HG02884 (cell line): ENCODE measurements around the gene GNMT.

Experiments used
- ATAC-seq: cut with Tn5 transposase; IDR thresholded peaks from one replicate; pipeline ENCODE4 v1.9.1; 2021; ENCODE audit warnings: mild to moderate bottlenecking, moderate library complexity; ENCODE audit not compliant: unreplicated experiment

The GNMT gene

DNA sequence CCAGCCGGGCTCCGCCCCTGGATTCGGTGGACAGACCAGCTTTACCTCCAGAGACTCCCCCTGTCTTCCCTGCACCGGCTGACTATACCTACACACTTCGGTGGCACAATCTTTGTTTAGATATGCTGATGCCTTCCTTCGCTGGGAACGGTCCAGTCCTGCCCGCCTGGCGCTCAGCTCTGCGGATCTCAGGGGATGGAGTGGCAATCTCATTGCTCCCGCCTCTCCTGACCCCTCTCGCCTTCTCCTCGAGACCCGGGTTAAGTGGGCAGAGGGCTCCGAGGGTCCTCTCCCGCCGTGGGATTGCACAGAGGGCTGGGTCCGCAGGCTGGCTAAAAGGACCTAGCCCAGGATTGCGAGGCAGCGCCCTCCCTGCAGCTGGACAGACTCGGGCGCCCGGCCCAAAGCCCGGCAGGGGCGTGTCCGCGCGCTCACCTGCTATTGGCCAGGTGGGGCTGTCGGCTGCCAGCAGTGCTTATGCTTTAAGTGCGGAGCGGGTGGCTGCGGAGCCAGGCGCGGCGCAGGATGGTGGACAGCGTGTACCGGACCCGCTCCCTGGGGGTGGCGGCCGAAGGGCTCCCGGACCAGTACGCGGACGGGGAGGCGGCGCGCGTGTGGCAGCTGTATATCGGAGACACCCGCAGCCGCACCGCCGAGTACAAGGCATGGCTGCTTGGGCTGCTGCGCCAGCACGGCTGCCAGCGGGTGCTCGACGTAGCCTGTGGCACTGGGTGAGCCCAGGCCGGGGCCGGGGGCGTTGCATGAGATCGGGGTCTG is at the start of gene GNMT:
TSS of gene GNMT (plus strand) at position 512 of the 777 bp plus-strand sequence. CDS start at position 526, 14 bp downstream.
- no peak for ATAC-seq

GRCh38 chr6:42911171-42912021 is 49.2 kb upstream of the GNMT start:
- ATAC-seq = no peak

- no peak for ATAC-seq
These were observed 46.0 kb upstream of the GNMT start for GRCh38 chr6:42914546-42914945.

GRCh38 chr6:42915732-42916131 is 44.8 kb upstream of the GNMT start, which contains the start of gene PTCRA:
Gene PTCRA, plus strand, starts transcription at chr6:42916053. Its CDS starts 17 bp downstream, at chr6:42916070.
- ATAC-seq = no peak

DNA sequence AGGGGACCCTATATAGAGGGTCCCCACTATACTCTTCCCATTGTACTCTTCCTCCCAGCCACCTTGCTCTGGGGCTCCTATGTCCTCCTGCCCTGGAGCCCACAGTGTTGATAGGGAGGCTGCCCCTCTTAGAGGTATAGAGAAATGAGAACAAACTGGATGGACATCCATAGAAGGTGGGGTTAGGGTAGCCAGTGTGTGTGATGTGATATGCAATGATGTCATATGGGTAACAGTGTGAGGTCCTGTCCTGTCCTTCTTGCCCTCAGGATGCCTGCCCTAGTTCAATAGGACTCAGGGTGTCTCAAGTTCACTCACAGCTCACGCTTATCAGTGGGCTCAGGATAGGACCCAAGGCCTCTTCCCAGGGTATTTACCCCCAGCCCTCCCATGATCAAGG is 44.3 kb upstream of the GNMT start:
- ATAC-seq = no peak

DNA sequence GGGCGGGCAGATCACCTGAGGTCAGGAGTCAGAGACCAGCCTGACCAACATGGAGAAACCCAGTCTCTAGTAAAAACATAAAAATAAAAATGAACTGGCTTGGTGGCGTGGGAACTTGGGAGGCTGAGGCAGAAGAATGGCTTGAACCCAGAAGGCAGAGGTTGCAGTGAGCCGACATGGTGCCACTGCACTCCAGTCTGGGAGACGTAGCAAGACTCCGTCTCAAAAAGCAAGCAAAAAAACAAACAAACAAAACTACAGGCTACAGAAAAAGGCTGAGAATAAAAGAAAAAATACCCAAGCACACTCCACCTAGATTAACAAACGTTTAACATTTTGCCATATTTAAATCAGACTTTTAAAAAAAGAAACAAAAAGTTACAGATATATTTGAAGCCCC is 38.8 kb upstream of the GNMT start:
- no peak for ATAC-seq

DNA sequence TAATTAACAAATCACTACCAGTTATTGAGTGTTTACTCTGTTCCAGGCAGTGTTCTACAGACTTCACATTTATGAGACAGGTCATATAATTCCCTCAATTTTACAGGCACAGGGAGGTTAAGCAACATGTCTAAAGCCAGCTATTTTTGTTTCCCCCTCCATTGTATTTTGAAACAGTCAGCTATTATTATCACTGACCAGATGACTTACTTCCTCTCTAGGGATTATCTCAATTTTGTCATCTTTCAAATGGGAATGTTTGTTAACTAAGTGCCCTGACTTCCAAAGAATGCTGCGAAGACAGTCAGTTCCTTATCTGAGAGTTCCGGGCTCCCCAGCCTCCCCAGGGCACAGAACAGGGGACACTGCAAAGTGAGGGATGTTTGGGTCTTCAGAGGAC is 36.9 kb upstream of the GNMT start:
- ATAC-seq = no peak

- ATAC-seq = no peak
These were observed 35.2 kb upstream of the GNMT start for GRCh38 chr6:42925248-42925857.

DNA sequence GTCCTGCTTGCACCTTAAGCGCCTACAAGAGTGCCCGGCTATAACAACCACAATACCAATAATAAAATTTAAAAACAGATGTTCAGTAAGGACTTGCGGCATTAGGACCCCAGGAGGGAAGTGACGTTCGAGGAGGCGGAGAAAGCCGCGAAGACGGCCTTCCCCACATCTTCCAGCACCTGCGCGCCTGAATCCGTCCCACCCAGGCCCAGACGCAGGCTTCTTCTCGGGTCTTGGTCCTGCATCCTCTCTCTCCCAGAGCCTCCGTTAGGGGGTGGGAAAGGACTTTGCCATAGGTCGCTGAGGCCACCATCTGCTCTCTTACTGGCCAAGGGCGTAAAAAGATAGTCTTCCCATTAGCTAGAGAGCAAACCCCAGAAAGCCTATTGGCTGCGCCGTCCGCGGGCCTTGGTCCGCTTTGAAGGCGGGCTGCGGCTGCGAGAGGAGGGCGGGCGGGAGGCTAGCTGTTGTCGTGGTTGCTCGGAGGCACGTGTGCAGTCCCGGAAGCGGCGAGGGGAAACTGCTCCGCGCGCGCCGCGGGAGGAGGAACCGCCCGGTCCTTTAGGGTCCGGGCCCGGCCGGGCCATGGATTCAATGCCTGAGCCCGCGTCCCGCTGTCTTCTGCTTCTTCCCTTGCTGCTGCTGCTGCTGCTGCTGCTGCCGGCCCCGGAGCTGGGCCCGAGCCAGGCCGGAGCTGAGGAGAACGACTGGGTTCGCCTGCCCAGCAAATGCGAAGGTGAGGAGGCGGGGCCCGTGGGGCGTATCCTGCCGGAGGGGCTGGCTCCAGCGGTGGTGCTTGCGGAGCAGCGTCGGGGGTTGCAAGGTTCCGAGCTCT is 31.4 kb upstream of the GNMT start, which contains the start of gene CNPY3:
TSS of gene CNPY3 (plus strand) at position 495 of the 835 bp plus-strand sequence. CDS start at position 586, 91 bp downstream.
- ATAC-seq = peak; percentile 63

GRCh38 chr6:42929821-42930360 is 30.7 kb upstream of the GNMT start:
- peak; percentile 43 for ATAC-seq

GRCh38 chr6:42932412-42932811 is 28.1 kb upstream of the GNMT start:
- ATAC-seq = no peak

GRCh38 chr6:42933205-42933604 is 27.3 kb upstream of the GNMT start:
- no peak for ATAC-seq

DNA sequence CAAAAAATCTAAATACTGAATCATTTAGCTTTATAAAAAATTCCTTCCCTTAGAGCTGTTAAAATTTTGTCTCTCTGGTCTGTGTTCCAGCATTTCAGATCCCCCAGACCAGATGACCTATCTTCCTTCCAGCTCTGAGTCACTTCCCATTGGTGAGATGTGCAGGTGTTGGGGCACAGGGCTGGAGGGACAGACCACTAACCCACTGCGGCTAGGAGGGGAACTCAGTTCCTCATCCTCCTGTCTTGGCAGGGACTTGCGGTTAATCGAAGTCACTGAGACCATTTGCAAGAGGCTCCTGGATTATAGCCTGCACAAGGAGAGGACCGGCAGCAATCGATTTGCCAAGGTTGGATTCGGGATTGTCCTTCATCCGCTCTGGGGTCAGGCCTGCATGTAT is 25.2 kb upstream of the GNMT start:
- no peak for ATAC-seq

GRCh38 chr6:42936398-42936797 is 24.2 kb upstream of the GNMT start:
- no peak for ATAC-seq

- no peak for ATAC-seq
These were observed 22.8 kb upstream of the GNMT start for GRCh38 chr6:42937548-42938427.

DNA sequence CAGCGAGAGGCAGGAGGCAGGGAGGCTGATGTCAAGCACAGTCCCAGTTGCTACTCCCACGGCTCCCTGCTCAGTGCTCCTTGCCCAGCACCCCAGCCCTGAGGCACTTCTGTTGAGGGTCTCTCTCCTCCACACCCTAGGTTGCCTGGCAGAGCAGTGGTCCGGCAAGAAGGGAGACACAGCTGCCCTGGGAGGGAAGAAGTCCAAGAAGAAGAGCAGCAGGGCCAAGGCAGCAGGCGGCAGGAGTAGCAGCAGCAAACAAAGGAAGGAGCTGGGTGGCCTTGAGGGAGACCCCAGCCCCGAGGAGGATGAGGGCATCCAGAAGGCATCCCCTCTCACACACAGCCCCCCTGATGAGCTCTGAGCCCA is 22.1 kb upstream of the GNMT start:
- ATAC-seq = no peak

DNA sequence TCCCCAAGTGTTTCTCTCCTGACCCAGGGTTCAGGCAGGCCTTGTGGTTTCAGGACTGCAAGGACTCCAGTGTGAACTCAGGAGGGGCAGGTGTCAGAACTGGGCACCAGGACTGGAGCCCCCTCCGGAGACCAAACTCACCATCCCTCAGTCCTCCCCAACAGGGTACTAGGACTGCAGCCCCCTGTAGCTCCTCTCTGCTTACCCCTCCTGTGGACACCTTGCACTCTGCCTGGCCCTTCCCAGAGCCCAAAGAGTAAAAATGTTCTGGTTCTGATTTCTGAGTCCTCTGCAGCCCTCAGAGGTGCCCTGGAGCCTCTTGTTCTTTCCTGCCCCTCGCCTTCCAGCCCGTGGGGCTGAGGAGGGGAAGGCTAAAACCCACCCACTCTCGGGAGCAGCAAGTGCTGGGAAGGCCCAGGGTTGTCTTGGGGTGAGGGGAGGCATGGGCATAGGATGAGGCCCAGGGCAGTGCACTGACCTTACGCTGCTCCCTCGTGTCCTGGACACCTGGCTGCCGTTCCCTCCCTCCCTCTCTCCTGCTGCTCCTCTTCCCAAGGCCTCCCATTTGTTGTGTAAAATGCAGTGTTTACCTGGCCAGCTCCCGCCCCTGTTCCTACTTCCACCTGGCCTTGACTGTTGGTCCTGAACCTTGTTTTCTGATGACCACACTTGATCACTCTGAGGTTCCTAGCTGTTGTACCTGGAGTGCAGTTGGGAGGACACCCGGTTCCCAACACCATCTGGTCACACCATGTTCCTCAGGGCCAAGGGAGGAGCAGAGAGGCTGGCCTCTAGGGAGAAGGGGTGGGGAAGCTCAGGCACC is 21.4 kb upstream of the GNMT start:
- ATAC-seq = no peak

DNA sequence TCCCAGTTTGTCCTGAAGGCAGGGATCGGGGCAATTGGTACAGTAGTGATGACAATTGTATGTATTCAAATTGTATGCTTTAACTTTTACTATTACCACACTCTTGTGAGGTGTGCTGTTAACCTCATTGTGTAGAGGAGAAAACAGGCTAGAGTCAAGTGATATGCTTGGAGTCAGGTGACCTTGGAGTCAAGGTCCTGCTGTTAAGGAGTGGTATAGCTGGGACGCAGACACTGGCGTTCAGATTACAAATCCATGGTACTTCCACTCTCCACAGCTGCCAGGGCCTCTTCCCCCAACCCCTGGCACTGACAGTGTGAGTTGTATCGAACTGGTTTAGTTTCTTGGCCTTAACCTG is 20.8 kb upstream of the GNMT start:
- ATAC-seq = no peak
